ENCODE data around the gene SETD2.
"Not testable (repeated sequence)": the region's sequence is repeated elsewhere in the genome, so short reads cannot be mapped to it uniquely, and the experiment has no call there.

SETD2 gene

DNA sequence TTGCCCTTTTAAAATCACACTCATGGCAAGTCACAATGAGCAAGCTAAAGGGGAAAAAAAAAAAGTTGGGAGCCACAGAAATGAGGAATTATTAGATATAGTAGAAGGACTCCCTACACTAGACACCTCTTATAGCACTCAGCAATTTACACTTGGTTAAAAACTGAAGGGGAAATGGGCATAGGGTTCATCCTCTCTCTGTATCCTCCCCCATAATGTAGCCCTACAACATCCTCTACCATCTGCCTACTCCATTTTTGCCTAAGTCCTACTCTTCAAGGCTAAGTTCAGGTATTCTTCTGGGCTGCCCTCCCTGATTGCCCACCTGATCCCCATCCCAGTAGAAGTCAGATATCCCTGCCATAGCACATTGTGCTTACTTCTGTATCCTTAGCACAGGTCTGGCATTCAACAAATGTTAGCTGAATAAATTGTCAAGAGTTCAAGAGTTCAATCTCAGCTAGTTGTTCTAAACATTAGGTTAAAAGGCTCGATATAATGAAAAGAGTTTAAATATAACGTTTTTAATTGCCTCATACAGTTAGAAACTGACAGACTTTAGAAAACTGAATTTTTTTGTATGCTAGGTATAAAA is 14.5 kb downstream of the SETD2 start:
- DNase-seq (ENCODE audit: low spot score): no peak

GRCh38 chr3:47145272-47145671 is 18.6 kb downstream of the SETD2 start:
- DNase-seq (ENCODE audit: low spot score): no peak

- DNase-seq (ENCODE audit: low spot score): no peak
Measured at GRCh38 chr3:47143068-47143467, 20.8 kb downstream of the SETD2 start.

GRCh38 chr3:47142536-47142935 is 21.4 kb downstream of the SETD2 start:
- not testable (repeated sequence) for DNase-seq (ENCODE audit: low spot score)

DNA sequence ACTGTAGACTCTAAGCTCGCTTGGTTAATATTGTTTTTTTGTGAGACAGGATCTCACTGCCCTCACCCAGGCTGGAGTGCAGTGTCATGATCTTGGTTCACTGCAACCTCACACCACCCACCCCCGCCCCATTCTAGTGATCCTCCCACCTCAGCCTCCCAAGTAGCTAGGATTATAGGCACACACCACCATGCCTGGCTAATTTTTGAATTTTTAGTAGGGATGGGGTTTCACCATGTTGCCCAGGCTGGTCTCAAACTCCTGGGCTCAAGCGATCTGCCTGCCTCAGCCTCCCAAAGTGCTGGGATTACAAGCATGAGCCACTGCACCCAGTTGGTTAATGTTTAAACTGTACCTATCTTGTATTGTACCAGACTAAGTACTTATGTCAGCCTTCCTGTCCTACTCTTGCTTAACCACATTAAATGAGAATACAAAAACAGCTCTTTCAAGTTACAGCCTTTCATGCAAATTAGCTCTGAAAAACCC is 22.9 kb downstream of the SETD2 start:
- DNase-seq (ENCODE audit: low spot score): peak; percentile 67

DNA sequence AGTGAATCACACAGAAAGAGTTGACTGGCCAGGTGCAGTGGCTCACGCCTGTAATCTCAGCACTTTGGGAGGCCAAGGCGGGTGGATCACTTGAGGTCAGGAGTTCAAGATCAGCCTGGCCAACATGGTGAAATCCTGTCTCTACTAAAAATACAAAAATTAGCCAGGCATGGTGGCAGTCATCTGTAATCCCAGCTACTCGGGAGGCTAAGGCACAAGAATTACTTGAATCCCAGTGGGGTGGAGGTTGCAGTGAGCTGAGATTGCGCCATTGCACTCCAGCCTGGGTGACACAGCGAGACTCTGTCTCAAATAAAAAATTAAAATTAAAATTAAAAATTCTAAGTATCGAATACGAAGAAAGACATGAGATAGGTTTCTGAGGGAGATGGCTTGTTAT is 23.4 kb downstream of the SETD2 start:
- not testable (repeated sequence) for DNase-seq (ENCODE audit: low spot score)

- no peak for DNase-seq (ENCODE audit: low spot score)
Measured at GRCh38 chr3:47134311-47134710, 29.6 kb downstream of the SETD2 start.

GRCh38 chr3:47133641-47134040 is 30.3 kb downstream of the SETD2 start:
- no peak for DNase-seq (ENCODE audit: low spot score)

GRCh38 chr3:47130557-47130956 is 33.4 kb downstream of the SETD2 start:
- DNase-seq (ENCODE audit: low spot score): no peak

DNA sequence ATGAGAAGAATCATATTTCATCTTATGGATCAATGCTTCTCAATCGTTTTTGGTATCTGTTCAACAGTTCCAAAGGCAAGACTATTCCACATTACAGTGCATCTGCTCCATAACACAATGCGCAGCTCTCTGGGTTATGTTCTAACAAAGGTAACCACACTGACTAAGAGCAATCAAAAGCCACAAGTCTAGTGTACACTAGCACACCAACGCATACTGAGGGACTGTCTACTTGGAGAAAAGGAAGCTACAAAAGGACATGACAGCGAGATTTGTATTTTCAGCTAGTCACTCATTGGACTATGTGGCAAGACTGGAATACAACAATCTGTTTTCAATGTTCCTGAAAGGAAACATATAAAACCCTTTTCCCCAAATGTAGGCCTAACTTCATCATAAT is 35.8 kb downstream of the SETD2 start:
- no peak for DNase-seq (ENCODE audit: low spot score)

DNA sequence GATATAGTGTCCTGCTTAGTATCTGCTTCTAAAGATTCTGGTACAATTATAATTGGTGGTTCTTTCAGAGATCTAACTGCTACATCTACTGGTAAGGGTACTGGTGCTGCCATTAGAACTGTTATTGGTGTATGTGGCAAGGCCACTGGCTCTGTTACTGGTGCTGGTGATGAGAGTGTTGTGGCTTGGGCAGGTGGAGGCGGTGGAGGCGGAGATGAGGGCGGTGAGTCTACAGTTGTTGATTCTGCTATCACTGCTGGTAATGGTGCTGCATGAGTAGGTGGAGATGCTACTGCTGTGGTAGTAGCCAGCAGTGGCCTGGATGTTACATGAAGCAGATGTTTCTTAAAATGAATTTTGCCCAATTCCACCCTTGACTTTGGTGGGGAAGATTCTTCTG is 40.1 kb downstream of the SETD2 start:
- DNase-seq (ENCODE audit: low spot score): no peak

GRCh38 chr3:47121409-47121808 is 42.5 kb downstream of the SETD2 start:
- DNase-seq (ENCODE audit: low spot score): no peak

DNA sequence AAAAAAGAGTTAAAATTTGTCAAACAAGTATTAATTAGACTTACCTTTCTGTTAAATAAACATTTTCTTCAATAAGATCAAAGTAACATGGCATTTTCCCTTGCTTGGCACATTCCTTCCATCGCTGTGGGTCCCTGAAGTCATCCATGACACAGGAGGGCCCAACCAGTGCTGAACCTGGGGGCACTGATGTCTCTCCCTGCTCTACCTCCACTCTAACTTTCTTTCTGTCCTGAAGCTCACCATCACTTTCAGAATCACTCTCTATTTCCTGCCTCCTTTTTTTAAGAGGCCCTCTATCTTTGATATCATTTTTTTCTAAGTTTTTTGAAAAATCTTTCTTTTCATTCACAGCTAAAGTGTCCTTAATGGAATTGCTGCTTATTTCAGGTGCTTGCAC is 43.8 kb downstream of the SETD2 start:
- DNase-seq (ENCODE audit: low spot score): no peak

- not testable (repeated sequence) for DNase-seq (ENCODE audit: low spot score)
Measured at GRCh38 chr3:47119387-47119786, 44.5 kb downstream of the SETD2 start.

- no peak for DNase-seq (ENCODE audit: low spot score)
Measured at GRCh38 chr3:47117807-47118364, 46.0 kb downstream of the SETD2 start.

DNA sequence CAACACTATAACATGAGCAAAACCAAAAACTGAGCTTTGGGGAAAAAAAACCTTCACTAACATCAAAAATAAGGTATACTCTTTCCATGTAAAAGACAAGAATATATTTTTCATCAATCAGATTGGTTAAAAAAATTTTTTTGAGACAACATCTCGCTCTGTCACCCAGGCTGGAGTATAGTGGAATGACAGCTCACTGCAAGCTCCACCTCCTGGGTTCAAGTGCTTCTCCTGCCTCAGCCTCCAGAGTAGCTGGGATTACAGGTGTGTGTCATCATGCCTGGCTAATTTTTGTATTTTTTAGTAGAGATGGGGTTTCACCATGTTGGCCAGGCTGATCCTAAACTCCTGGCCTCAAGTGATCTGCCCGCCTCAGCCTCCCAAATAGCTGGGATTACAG is 48.4 kb downstream of the SETD2 start:
- DNase-seq (ENCODE audit: low spot score): not testable (repeated sequence)

- DNase-seq (ENCODE audit: low spot score): peak; percentile 15
Measured at GRCh38 chr3:47113669-47114365, 50.1 kb downstream of the SETD2 start.

GRCh38 chr3:47112997-47113396 is 50.9 kb downstream of the SETD2 start:
- DNase-seq (ENCODE audit: low spot score): no peak

DNA sequence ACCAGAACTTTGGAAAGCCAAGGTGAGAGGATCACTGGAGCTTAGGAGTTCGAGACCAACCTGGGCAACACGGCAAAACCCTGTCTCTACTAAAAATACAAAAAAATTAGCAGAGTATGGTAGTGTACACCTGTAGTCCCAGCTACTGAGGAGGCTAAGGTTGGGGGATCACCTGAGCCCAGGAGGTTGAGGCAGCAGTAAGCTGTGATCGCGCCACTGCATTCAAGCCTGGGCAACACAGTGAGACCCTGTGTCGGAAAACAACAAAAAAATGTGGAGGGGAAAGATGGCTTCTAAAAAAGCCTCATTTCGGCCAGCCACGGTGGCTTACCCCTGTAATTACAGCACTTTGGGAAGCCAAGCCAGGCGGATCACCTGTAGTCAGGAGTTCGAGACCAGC is 54.5 kb downstream of the SETD2 start:
- DNase-seq (ENCODE audit: low spot score): no peak

DNA sequence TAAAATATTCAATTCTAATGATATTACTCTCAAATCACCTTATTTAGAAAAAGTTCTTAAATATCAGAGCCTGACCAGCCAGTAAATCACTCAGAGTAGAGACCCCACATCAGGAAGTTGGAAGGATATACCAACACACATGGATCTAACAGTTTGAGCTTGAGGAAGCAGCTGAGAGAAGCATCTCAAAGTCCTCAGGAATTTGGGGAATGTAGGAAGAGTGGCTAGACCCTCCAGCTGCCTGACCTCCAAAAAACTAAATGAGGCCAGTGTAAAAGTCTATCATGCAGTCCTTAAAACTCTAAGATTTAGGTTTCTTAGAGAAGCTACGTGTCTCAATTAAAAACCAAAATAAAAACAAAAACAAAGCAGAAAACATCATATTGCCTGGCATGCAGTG is 55.4 kb downstream of the SETD2 start:
- no peak for DNase-seq (ENCODE audit: low spot score)

DNA sequence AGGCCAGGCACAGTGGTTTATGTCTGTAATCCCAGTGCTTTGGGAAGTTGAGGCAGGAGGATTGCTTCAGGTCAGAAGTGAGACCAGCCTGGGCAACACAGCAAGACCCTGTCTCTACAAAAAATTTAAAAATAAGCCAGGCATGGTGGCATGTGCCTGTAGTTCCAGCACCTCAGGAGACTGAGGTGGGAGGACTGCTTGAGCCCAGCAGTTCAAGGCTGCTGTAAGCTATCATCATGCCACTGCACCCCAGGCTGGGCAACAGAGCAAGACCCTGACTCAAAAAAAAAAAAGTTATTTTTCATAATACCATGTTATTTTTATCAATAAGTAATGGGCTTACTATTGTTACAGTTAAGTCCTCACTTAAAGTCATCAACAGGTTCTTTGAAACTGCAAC is 59.7 kb downstream of the SETD2 start:
- no peak for DNase-seq (ENCODE audit: low spot score)

DNA sequence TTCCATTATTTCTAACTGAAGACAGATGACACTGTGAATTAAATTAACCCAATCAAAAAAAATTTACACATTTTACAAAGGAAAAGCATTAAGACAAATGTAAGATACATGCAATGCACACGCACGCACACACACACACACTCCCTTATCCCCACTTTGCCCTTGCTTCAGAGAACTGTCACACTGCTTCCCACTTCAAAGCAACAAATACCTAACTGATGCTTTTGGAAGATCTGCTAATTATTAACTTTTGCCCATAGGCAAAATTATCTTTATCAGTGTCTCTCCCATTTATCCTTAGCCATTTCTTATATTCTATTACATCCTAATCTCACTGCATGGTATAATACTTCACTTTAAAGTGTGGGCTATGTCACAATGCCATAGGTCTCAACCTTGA is 60.3 kb downstream of the SETD2 start:
- DNase-seq (ENCODE audit: low spot score): no peak

GRCh38 chr3:47102081-47102600 is 61.8 kb downstream of the SETD2 start:
- DNase-seq (ENCODE audit: low spot score): no peak

Data from germinal center (tissue), 1 donor.